ES-I3 (cell line): ENCODE measurements around the gene RBBP6.

Experiments used
- H3K36me3 ChIP-seq: 2 replicates; pipeline ENCODE4 v1.6.1; 2013; ENCODE audit warnings: mild to moderate bottlenecking, low read length, control low read depth, moderate library complexity; ENCODE audit not compliant: insufficient read depth
- H3K4me1 ChIP-seq: 2 replicates; pipeline ENCODE4 v1.6.1; 2013; ENCODE audit warnings: mild to moderate bottlenecking, control low read depth, low read length; ENCODE audit not compliant: insufficient read depth
- H3K9ac ChIP-seq: 2 replicates; pipeline ENCODE4 v1.6.1; 2013; ENCODE audit warnings: low read depth, mild to moderate bottlenecking, low read length, moderate library complexity
- H3K9me3 ChIP-seq: 2 replicates; pipeline ENCODE4 v1.6.1; 2013; ENCODE audit warnings: mild to moderate bottlenecking, low read length, moderate library complexity; ENCODE audit not compliant: control insufficient read depth, insufficient read depth

Gene RBBP6

GRCh38 chr16:24536671-24537070, 2.7 kb upstream of the RBBP6 start:
- no peak overlapping the region for H3K9ac ChIP-seq
- no peaks in the 10 kb centered on the region; the same call in 1 of the 2 replicates for H3K4me1 ChIP-seq
- no peaks in the 10 kb centered on the region for H3K9me3 ChIP-seq
- H3K36me3 ChIP-seq: no peaks in the 10 kb centered on the region

- Histone ChIP-seq H3K9ac (peak overlapping the region; percentile 19; the same call in 1 of the 2 replicates), H3K36me3 (no peaks in the 10 kb centered on the region), H3K9me3 (no peaks in the 10 kb centered on the region), H3K4me1 (peaks cover 4% of the 10 kb centered on the region; the same call in 1 of the 2 replicates)
These were observed 1.7 kb upstream of the RBBP6 start for GRCh38 chr16:24537474-24538337.

- Histone ChIP-seq H3K4me1 (peaks cover 4% of the 10 kb centered on the region; the same call in 1 of the 2 replicates), H3K9me3 (no peaks in the 10 kb centered on the region), H3K36me3 (no peaks in the 10 kb centered on the region), H3K9ac (peak overlapping the region; percentile 93)
These were observed 541 bp upstream of the RBBP6 start for GRCh38 chr16:24538756-24539294.

DNA sequence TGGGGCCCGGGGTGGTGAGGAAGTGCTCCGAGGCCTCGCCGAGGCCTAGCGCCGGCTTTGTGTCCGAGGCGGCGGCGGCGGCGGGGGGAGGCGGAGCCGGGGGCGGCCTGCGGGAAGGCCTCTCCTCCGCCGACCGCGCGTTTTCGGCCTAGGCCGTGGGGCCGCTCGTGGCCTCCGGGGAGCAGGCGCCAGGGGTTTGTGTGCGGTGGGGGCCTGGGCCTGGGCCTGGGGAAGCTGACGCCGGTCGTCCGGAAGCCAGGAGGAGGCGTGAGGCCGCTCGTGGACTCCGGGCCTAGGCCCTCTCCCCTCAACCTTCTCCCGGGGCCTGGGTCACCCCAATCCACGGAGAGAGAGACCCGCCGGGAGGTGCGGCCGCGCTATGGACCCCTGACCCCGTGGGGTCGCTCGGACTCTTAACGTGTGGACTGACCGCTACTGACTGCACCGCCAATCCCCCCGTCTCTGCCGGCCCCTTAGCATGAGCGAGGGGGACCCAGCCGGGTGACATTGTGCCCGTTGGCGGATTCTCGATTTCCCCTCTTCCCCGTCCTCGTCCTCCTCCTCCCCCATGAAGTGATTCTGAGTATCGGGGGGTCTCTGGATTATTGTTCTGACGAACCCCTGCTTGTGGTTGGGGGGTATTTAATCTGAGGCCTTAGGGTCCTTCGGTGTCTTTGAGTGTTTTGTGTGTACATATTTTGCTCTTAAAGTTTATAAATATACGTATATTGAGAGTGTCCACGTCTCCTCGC, 660 bp downstream of the RBBP6 start:
- no peaks in the 10 kb centered on the region for H3K9me3 ChIP-seq
- no peaks in the 10 kb centered on the region for H3K36me3 ChIP-seq
- H3K9ac ChIP-seq: peak overlapping the region; percentile 93
- H3K4me1 ChIP-seq: peaks cover 4% of the 10 kb centered on the region; the same call in 1 of the 2 replicates

- Histone ChIP-seq H3K9ac (peak overlapping the region; percentile 93), H3K4me1 (peaks cover 4% of the 10 kb centered on the region; the same call in 1 of the 2 replicates), H3K36me3 (no peaks in the 10 kb centered on the region), H3K9me3 (no peaks in the 10 kb centered on the region)
These were observed 1.3 kb downstream of the RBBP6 start for GRCh38 chr16:24540602-24541210.

DNA sequence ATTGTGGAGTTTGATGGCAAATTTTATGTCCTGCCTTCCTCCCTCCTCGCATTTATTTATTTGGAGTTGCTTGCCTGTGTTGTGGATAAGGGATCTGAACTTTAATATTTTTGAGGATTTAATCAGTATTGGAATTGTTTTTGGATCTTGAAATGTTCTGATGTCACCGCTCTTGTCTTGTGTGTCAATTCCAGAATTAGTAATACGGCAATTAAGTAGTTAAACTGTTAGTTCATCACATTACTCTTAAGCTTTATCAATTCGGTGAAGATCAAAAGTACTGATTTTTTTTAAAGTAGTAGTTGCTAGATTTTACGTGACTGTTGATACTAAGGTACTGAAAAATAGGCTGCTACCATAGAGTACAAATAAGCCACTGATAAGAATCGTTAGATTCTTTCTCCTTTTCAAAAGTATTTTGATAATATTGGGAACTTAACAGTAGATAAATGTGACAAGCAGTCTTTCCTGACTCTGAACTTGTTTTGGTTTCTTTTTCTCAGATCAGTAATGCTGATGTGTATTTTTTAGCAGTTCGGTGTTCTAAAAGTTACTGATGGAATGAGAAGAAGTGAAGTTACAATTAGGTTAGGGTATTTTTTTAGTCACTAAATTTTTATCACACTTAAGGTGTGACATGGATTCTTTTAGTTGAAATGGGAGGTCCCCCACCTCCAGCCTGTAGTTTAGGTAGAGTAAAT, 2.0 kb downstream of the RBBP6 start:
- no peaks in the 10 kb centered on the region for H3K9me3 ChIP-seq
- H3K36me3 ChIP-seq: peaks cover 2% of the 10 kb centered on the region; the same call in 1 of the 2 replicates
- H3K4me1 ChIP-seq: peaks cover 4% of the 10 kb centered on the region; the same call in 1 of the 2 replicates
- peak overlapping the region; percentile 93 for H3K9ac ChIP-seq

DNA sequence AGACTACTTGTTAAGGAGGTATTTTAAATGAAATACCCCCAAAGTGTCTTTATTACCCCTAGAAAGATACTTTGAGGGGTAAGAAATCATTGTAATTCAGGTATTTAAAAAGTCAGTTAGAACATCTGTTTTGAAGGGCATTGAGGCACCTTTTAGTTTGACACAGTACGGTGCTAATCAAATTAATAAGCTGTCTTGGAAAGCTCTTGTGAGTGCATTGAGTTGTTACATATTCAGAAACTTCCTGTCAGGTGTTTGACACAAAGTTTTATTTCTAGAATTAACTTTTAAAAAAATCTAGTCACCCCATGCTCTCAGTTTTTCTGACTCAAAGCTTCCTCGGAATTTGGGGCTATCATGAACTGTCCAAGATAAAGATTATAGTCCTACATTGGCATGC, 4.6 kb downstream of the RBBP6 start:
- Histone ChIP-seq H3K9ac (no peak overlapping the region), H3K36me3 (peaks cover 6% of the 10 kb centered on the region), H3K9me3 (no peaks in the 10 kb centered on the region), H3K4me1 (peaks cover 4% of the 10 kb centered on the region; the same call in 1 of the 2 replicates)

GRCh38 chr16:24544640-24545039, 5.3 kb downstream of the RBBP6 start:
- Histone ChIP-seq H3K9me3 (no peaks in the 10 kb centered on the region), H3K36me3 (peaks cover 6% of the 10 kb centered on the region), H3K9ac (no peak overlapping the region), H3K4me1 (peaks cover 4% of the 10 kb centered on the region; the same call in 1 of the 2 replicates)

- Histone ChIP-seq H3K36me3 (peaks cover 13% of the 10 kb centered on the region), H3K9me3 (no peaks in the 10 kb centered on the region), H3K4me1 (no peaks in the 10 kb centered on the region)
These were observed 10.9 kb downstream of the RBBP6 start for GRCh38 chr16:24550295-24550694.

GRCh38 chr16:24552705-24553246, 13.4 kb downstream of the RBBP6 start:
- H3K9me3 ChIP-seq: no peaks in the 10 kb centered on the region
- H3K4me1 ChIP-seq: no peaks in the 10 kb centered on the region
- H3K9ac ChIP-seq: no peak overlapping the region
- H3K36me3 ChIP-seq: peaks cover 18% of the 10 kb centered on the region

More at GRCh38 chr16:24550295-24550694, 10.9 kb downstream of the RBBP6 start:
- no peak overlapping the region for H3K9ac ChIP-seq

- H3K9me3 ChIP-seq: no peaks in the 10 kb centered on the region
- H3K9ac ChIP-seq: no peak overlapping the region
- H3K36me3 ChIP-seq: peaks cover 22% of the 10 kb centered on the region
- no peaks in the 10 kb centered on the region for H3K4me1 ChIP-seq
These were observed 14.6 kb downstream of the RBBP6 start for GRCh38 chr16:24553983-24554382.

DNA sequence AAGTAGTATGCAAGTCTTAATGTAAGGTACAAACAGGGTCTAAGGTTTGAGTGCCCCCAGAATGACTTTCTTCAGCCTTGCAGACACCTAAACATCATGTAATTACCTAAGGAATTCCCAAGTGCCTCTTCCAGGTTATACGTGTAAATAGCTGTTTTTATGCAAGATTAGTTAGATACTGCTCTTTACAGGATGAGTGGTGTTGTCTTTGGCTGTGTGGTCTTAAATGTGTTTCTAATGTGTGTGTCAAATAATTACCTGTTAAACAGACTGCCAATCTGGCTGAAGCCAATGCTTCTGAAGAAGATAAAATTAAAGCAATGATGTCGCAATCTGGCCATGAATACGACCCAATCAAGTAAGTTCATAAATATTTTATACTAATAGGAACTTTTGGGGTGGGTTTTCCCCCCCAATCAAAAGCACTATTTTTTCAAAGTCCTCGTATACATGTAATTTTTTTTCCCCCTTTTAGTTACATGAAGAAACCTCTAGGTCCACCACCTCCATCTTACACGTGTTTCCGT, 16.0 kb downstream of the RBBP6 start:
- H3K36me3 ChIP-seq: peaks cover 24% of the 10 kb centered on the region
- no peak overlapping the region for H3K9ac ChIP-seq
- no peaks in the 10 kb centered on the region for H3K9me3 ChIP-seq
- no peaks in the 10 kb centered on the region for H3K4me1 ChIP-seq

DNA sequence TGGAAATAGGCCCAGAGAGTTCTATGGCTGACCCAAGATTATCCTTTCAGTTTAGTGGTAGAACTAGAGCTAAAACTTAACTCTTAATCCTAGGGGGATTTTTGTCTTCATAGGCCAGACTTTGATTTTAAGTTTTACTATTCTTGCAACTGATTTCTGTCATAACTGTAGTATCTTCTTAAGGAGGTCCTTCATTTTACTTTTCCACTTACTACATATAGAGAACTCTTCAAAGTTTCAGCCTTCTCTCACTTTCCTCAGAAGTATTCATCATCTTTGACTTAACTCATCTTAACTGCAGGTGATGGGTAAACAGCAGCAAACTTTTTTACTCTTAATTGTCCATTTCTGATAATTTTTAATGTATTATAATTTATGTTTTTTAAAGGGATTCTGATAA, 23.4 kb downstream of the RBBP6 start:
- no peaks in the 10 kb centered on the region for H3K9me3 ChIP-seq
- no peaks in the 10 kb centered on the region for H3K4me1 ChIP-seq
- H3K36me3 ChIP-seq: peaks cover 33% of the 10 kb centered on the region
- no peak overlapping the region for H3K9ac ChIP-seq
